Measurements from ENCODE around the gene LIME1.

LIME1 gene, protein sequence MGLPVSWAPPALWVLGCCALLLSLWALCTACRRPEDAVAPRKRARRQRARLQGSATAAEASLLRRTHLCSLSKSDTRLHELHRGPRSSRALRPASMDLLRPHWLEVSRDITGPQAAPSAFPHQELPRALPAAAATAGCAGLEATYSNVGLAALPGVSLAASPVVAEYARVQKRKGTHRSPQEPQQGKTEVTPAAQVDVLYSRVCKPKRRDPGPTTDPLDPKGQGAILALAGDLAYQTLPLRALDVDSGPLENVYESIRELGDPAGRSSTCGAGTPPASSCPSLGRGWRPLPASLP

GRCh38 chr20:63735859-63736718 is at the start of gene LIME1:
TSS of gene LIME1 (plus strand) at chr20:63736664. CDS start at chr20:63737550, 886 bp downstream.
- DNase-seq (ENCODE audit: low spot score) = peak; percentile 84

GRCh38 chr20:63687419-63688178 is 48.9 kb upstream of the LIME1 start:
- DNase-seq (ENCODE audit: low spot score) = no peak

DNA sequence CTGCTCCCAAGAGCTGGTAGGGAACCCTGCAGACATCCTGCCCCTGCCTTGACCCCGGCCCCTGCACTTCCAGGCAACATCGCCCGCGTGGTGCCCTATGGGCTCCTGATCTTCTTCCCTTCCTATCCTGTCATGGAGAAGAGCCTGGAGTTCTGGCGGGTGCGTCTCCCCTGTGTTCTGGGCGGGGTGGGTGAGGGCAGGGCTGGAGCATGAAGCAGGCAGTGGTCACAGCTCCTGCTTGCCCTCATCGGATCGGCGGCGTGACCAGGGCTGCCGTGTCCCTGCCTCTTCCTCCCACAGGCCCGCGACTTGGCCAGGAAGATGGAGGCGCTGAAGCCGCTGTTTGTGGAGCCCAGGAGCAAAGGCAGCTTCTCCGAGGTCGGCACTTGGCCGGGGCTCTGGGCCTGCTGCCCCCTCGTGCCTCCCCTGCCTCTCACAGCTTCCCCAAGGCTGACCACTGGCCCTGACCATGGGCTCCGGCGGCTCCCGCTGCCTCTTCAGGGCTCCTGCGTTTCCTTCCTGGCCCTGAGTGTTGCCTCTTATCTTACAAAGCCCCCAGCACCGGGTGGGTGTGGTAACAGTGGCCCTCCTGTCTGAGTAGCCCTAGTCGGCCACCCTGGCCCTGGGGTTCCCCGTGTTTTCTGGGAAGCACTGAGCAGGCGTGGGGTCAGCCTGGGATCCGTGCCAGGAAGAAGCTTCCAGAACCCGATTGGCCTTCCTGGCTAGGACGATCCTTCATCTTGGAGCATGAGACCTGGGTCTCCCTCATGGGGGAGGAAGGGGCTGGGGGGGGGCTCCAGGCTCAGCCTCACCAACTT is 48.0 kb upstream of the LIME1 start:
- DNase-seq (ENCODE audit: low spot score) = no peak

- no peak for DNase-seq (ENCODE audit: low spot score)
These were observed 47.1 kb upstream of the LIME1 start for GRCh38 chr20:63689046-63690002.

- no peak for DNase-seq (ENCODE audit: low spot score)
These were observed 46.2 kb upstream of the LIME1 start for GRCh38 chr20:63690003-63690897.

DNA sequence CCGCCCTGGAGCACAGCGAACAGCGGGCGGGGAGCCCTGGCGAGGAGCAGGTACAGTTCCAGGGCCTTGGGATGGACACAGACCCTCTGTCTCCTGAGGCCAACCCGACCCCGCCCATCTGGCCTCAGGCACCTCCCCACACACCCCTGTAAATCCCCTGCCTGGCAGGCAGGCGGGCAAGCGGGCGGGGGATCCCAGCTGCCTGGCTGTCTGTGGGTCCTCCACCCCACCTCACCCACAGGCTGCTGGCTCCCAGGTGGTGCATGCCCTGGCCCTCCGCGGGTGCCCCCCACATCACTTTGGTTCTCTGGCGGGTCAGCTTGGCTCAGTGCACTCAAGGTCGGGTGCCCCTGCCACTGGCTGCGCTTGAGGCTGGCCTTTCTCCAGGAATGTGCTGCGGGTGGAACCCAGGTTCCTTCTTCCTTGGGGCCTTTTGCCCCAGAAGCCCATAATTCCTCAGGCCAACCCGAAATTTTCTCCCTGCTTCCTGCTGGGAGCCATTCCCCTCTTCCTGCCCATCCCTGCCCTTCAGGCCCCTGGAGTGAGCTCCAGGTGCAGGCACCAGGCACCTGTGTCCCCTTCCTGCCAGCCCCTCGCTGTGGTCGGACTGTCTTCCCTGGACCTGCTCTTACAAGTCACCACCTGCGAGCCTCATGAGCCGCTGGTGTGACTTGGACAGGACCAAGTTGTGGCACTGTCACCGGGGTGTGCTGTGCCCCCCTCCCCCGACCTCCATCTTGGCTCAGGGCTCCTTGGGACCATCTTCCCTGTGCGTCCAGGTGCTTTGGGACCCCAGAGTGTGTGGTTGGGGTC is 45.4 kb upstream of the LIME1 start:
- no peak for DNase-seq (ENCODE audit: low spot score)

GRCh38 chr20:63691711-63692435 is 44.6 kb upstream of the LIME1 start:
- no peak for DNase-seq (ENCODE audit: low spot score)

DNA sequence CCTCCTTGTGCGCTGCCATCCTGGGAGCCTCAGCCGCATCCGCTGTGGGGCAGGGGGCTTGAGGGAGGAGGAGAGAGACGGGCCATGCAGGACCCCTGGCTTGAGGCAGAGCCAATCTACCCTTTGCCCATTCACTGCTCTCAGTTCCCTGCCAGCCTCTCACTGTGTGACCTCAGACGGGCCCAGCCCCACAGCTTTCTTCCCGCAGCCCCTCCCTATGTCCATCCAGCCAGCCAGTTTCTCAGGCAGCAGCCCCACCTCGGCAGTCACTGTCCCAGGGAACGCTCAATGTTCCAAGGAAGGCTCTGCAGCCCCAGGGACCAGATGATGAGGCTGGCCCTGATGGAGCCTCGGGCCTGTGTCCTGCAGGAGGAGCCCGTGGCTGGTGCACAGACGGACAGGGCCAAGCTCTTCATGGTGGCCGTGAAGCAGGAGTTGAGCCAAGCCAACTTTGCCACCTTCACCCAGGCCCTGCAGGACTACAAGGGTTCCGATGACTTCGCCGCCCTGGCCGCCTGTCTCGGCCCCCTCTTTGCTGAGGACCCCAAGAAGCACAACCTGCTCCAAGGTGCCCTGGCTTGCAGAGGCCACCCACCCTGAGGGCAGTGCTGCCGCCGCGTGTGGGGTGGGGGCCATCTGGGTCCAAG is 43.9 kb upstream of the LIME1 start:
- DNase-seq (ENCODE audit: low spot score) = no peak

DNA sequence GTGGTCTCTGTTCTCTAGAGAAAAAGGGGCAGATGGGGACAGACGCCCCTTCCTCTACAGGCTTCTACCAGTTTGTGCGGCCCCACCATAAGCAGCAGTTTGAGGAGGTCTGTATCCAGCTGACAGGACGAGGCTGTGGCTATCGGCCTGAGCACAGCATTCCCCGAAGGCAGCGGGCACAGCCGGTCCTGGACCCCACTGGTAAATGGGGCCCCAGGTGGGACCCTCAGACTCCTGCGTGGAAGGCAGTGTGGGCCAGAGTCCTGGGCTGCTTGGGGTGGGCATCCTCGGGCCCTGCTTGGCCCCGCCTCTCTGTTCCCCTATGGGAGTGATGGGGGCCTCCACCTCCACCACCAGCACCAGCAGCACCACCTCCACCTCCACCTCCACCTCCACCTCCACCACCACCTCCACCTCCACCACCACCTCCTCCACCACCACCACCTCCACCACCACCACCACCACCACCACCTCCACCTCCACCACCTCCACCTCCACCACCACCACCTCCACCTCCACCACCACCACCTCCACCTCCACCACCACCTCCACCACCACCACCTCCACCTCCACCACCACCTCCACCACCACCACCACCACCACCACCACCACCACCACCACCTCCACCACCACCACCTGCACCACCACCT is 43.3 kb upstream of the LIME1 start:
- DNase-seq (ENCODE audit: low spot score) = no peak

GRCh38 chr20:63693733-63694583 is 42.5 kb upstream of the LIME1 start:
- DNase-seq (ENCODE audit: low spot score) = no peak

DNA sequence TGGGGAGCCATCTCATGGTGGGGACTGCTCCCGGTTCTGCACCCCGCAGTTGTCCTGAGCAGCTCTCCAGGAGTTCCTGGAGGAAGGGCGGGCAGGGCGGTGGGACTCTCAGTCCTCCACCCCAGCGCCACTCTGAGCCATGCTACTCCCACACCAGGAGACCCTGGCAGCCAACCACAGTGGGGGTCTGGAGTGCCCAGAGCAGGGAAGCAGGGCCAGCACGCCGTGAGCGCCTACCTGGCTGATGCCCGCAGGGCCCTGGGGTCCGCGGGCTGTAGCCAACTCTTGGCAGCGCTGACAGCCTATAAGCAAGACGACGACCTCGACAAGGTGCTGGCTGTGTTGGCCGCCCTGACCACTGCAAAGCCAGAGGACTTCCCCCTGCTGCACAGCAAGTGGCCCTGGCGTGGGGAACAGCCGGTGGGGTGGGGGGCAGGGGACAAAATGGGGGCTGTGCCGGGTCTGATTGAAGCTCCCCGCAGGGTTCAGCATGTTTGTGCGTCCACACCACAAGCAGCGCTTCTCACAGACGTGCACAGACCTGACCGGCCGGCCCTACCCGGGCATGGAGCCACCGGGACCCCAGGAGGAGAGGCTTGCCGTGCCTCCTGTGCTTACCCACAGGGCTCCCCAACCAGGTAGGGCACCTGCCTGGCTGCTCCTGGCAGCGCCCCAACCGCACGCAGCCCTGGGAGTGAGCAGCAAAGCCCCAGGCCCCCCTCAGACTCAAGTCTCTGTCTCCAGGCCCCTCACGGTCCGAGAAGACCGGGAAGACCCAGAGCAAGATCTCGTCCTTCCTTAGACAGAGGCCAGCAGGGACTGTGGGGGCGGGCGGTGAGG is 41.7 kb upstream of the LIME1 start:
- DNase-seq (ENCODE audit: low spot score) = no peak

GRCh38 chr20:63695424-63696305 is 40.8 kb upstream of the LIME1 start:
- DNase-seq (ENCODE audit: low spot score) = no peak

DNA sequence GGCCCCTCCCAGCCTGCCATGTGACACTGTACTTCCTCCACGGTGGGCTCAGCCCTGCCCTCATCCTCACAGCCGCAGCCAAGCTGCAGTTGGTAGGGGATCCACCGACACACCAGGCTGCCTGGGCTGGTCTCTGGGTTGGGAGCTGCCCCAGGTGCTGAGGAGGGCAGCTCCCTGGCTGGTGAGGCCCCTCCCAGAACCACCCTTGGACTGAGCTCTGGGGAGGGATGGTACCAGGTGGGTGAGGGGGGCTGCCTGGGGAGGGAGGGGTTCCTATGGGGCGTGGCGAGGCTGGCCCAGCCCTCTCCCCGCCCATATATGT is 40.2 kb upstream of the LIME1 start:
- no peak for DNase-seq (ENCODE audit: low spot score)

All from CD4-positive, alpha-beta T cell treated with Interleukin-6 at 100 ng/mL for 8 hours (primary cell).